ENCODE measurements around the gene SKIC8.

- TF ChIP-seq CTCF (IDR thresholded peaks at IDR 0.05): no peak
- no peak for TF ChIP-seq POLR2A (IDR thresholded peaks at IDR 0.05)
Observed at GRCh38 chr15:78251136-78251535, 48.3 kb downstream of the SKIC8 start.
